B cell (primary cell): ENCODE results near the gene ANTKMT. TPM values are rescaled to one million over a fixed set of nuclear protein-coding genes. Genes with fewer than 3 reads are reported as not detected.

Experiments used
- ATAC-seq: fragments of 200-7000 bp; cut with Tn5 transposase; one replicate; pipeline ENCODE4 v1.10.0; 2021; ENCODE audit warnings: low read depth, mild to moderate bottlenecking, moderate number of reproducible peaks, moderate library complexity
- CTCF ChIA-PET: fragments of 350-600 bp; sonication (Branson Sonifier 250); formaldehyde crosslinking; loops from one replicate; lab custom pipeline; 2021; ENCODE audit warnings: antibody characterized with exemption, inconsistent platforms; lab: Charles Lee
- POLR2A ChIA-PET: fragments of 350-600 bp; sonication (Branson Sonifier 250); formaldehyde crosslinking; loops from one replicate; lab custom pipeline; 2021; ENCODE audit warnings: antibody characterized with exemption; lab: Charles Lee
- DNase-seq: peaks from one replicate; pipeline ENCODE4 v3.0.0; 2013
- H2AFZ ChIP-seq: 2 replicates; pipeline ENCODE4 v1.6.1; 2012; ENCODE audit warnings: mild to moderate bottlenecking, low read depth, low read length; ENCODE audit not compliant: insufficient read depth, poor library complexity, severe bottlenecking
- H3K27ac ChIP-seq, 2 donors: 1 replicate in 1 of 2; 2 replicates in 1 of 2; pipeline ENCODE4 v1.5.1; 2012 to 2013; ENCODE audit warnings: low read length in 2 of 2, mild to moderate bottlenecking in 2 of 2, moderate library complexity in 1 of 2
- H3K27me3 ChIP-seq, 4 experiments: fragments of 200-600 bp in 1 of 4; sonication (generic) in 1 of 4; replicated peaks in 1 of 4; 1 replicate in 2 of 4; 2 replicates in 2 of 4; pipeline versions ENCODE4 v1.6.1 to v1.7.0; 2013 to 2016; ENCODE audit warnings: low read length in 3 of 4, mild to moderate bottlenecking in 2 of 4, mixed read lengths in 1 of 4, moderate library complexity in 1 of 4; ENCODE audit not compliant: insufficient read depth in 4 of 4, control insufficient read depth in 3 of 4; ENCODE audit errors: control extremely low read depth in 1 of 4
- H3K36me3 ChIP-seq, 2 experiments: replicated peaks in 1 of 2; 1 replicate in 1 of 2; 2 replicates in 1 of 2; pipeline versions ENCODE4 v1.6.1 to v1.7.1; 2013; ENCODE audit warnings: low read length in 1 of 2; ENCODE audit not compliant: insufficient read depth in 2 of 2, control insufficient read depth in 1 of 2; ENCODE audit errors: control extremely low read depth in 1 of 2, extremely low read depth in 1 of 2
- H3K4me1 ChIP-seq, 2 donors: fragments of 200-600 bp in 1 of 2; sonication (generic) in 1 of 2; 1 replicate in 1 of 2; 2 replicates in 1 of 2; pipeline versions ENCODE4 v1.5.1 to v1.6.1; 2013 to 2017; ENCODE audit warnings: low read length in 2 of 2; ENCODE audit not compliant: control insufficient read depth in 2 of 2, insufficient read depth in 2 of 2
- H3K4me2 ChIP-seq: replicated peaks from 2 replicates; pipeline ENCODE3; 2012; ENCODE audit warnings: mild to moderate bottlenecking, low read depth, low read length; ENCODE audit not compliant: poor library complexity, severe bottlenecking
- H3K4me3 ChIP-seq, 5 experiments: fragments of 200-600 bp in 1 of 5; sonication (generic) in 1 of 5; 1 replicate in 3 of 5; 2 replicates in 2 of 5; pipeline versions ENCODE4 v1.5.1 to v1.7.0; 2011 to 2016; ENCODE audit warnings: low read length in 4 of 5, mild to moderate bottlenecking in 4 of 5, low read depth in 2 of 5, control low read depth in 1 of 5, moderate library complexity in 1 of 5; ENCODE audit not compliant: insufficient read depth in 1 of 5; ENCODE audit errors: control extremely low read depth in 1 of 5, extremely low read depth in 1 of 5
- H3K79me2 ChIP-seq: fragments of 200-600 bp; sonication (generic); one replicate; pipeline ENCODE4 v1.6.0; 2016; ENCODE audit warnings: low read length; ENCODE audit not compliant: control insufficient read depth, insufficient read depth
- H3K9ac ChIP-seq: fragments of 200-600 bp; sonication (generic); 2 replicates; pipeline ENCODE4 v1.6.1; 2017; ENCODE audit warnings: mild to moderate bottlenecking, low read length, moderate library complexity
- H3K9me3 ChIP-seq, 3 donors: one replicate each; pipeline versions ENCODE4 v1.6.1 to v1.7.1; 2013; ENCODE audit warnings: low read length in 2 of 3; ENCODE audit not compliant: control insufficient read depth in 2 of 3, insufficient read depth in 1 of 3; ENCODE audit errors: control extremely low read depth in 1 of 3
- H4K20me1 ChIP-seq: 2 replicates; pipeline ENCODE4 v1.6.0; 2012; ENCODE audit warnings: mild to moderate bottlenecking, low read length; ENCODE audit not compliant: insufficient read depth, control insufficient read depth, poor library complexity, severe bottlenecking
- H3K27ac Mint-ChIP-seq: one replicate; pipeline ENCODE4 v1.8.0; 2021; ENCODE audit warnings: mixed read lengths
- H3K27me3 Mint-ChIP-seq: one replicate; pipeline ENCODE4 v1.8.0; 2021; ENCODE audit warnings: mixed read lengths
- H3K4me1 Mint-ChIP-seq: one replicate; pipeline ENCODE4 v1.8.0; 2021; ENCODE audit warnings: mixed read lengths
- H3K4me3 Mint-ChIP-seq: one replicate; pipeline ENCODE4 v1.8.0; 2021; ENCODE audit warnings: mixed read lengths
- H3K9me3 Mint-ChIP-seq: one replicate; pipeline ENCODE4 v1.8.0; 2022; ENCODE audit warnings: mixed read lengths; ENCODE audit not compliant: insufficient read depth
- CTCF ChIP-seq: fragments of 200-600 bp; IDR thresholded peaks from one replicate; pipeline ENCODE4 v1.8.0; 2022; ENCODE audit warnings: antibody characterized with exemption, mild to moderate bottlenecking
- EZH2 ChIP-seq: IDR thresholded peaks from 2 replicates; pipeline ENCODE4 v1.6.1; 2012; ENCODE audit warnings: borderline replicate concordance, low read depth, mild to moderate bottlenecking, moderate library complexity, low read length; ENCODE audit not compliant: insufficient read depth, poor library complexity, severe bottlenecking
- WGBS: methylation state at CpG from one replicate; pipeline ENCODE4 v1.1.5; 2013; ENCODE audit warnings: missing lambda C conversion rate; ENCODE audit not compliant: insufficient coverage; 5-methylcytosine and 5-hydroxymethylcytosine counted together
- intact Hi-C: fragments of 100-400 bp; cut with micrococcal nuclease; formaldehyde crosslinking; loops from one replicate; pipeline ENCODE4 v1.10.0; 2022
- polyA plus RNA-seq: library from polyadenylated mRNA; depleted of rRNA; stranded (reverse); fragments of >200 nt; gene quantifications from 2 replicates; pipeline ENCODE4 v1.2.3, GENCODE V29; 2012
- total RNA-seq, 2 donors: library from RNA; stranded (reverse); fragments of 120-200 nt in 1 of 2; gene quantifications; 1 replicate in 1 of 2; 2 replicates in 1 of 2; pipeline versions ENCODE4 v1.2.3 to v1.2.4, GENCODE V29; 2013 to 2022

The ANTKMT gene
- total and polyA plus RNA-seq, 2 donors (not counting 1 experiment from before 2014, with no cell fraction given), result 41.0 to 54.1 TPM

- Mint-ChIP-seq H3K4me1 (peaks cover 25% of the 10 kb centered on the region), H3K27me3 (no peaks in the 10 kb centered on the region), H3K27ac (no peak overlapping the region), H3K9me3 (no peaks in the 10 kb centered on the region), H3K4me3 (no peak overlapping the region)
- Histone ChIP-seq H3K9me3 (peaks cover 0 to 3% (median 0%) of the 10 kb centered on the region in 3 donors), H3K27me3 (no peaks in the 10 kb centered on the region), H3K27ac (no peak overlapping the region), H3K4me2 (no peak overlapping the region), H3K9ac (no peak overlapping the region), H3K4me3 (no peak overlapping the region), H3K36me3 (no peaks in the 10 kb centered on the region), H3K79me2 (no peaks in the 10 kb centered on the region), H2AFZ (no peak overlapping the region), H4K20me1 (peaks cover 19% of the 10 kb centered on the region), H3K4me1 (peaks cover 25 to 50% of the 10 kb centered on the region in 2 donors)
- no peak for TF ChIP-seq EZH2
- no peak for TF ChIP-seq CTCF
- ATAC-seq, result no peak
- POLR2A ChIA-PET, result interaction anchor here (0.6 to 2.2 kb wide), 3 partner anchors 9 to 14 kb away, joined by 3 to 11 read pairs (median 3); partner anchors contain the start of gene METRN
- WGBS, result 72% methylated on average over 26 of the region's 29 CpGs
- no peak for DNase-seq
- intact Hi-C loops, result loop anchor here (5.0 kb wide), 2 partner anchors 42 to 888 kb away; partner anchors contain the start of genes CRAMP1, IFT140, JMJD8 and STUB1
- CTCF ChIA-PET, result interaction anchor here (1.2 to 1.4 kb wide), 2 partner anchors 12 to 16 kb away, joined by 3 to 5 read pairs; partner anchors contain the start of gene CIAO3
These were observed 3.5 kb downstream of the ANTKMT start for GRCh38 chr16:724188-725040.

- intact Hi-C loops, result loop anchor here (5.0 kb wide), 1 partner anchor 887 kb away; the partner anchor contains the start of genes CRAMP1 and IFT140
- no peak for ATAC-seq
- Histone ChIP-seq H3K27me3 (no peaks in the 10 kb centered on the region), H3K9me3 (peaks cover 0 to 3% (median 0%) of the 10 kb centered on the region in 3 donors), H3K4me2 (no peak overlapping the region), H3K27ac (no peak overlapping the region), H2AFZ (no peak overlapping the region), H3K4me3 (no peak overlapping the region), H3K9ac (no peak overlapping the region), H3K4me1 (peaks cover 21 to 44% of the 10 kb centered on the region in 2 donors), H3K36me3 (no peaks in the 10 kb centered on the region), H3K79me2 (no peaks in the 10 kb centered on the region), H4K20me1 (peaks cover 23% of the 10 kb centered on the region)
- H3K27ac Mint-ChIP-seq, result no peak overlapping the region
- 64% methylated on average over 7 of the region's 7 CpGs for WGBS
- ChIA-PET CTCF (interaction anchor here (0.9 to 1.5 kb wide), 4 partner anchors 9 to 16 kb away, joined by 3 to 8 read pairs (median 4); partner anchors contain the start of genes CIAO3 and METRN), POLR2A (interaction anchor here (0.6 to 2.2 kb wide), 3 partner anchors 10 to 13 kb away, joined by 3 to 11 read pairs (median 3); partner anchors contain the start of gene METRN)
- H3K4me1 Mint-ChIP-seq, result peaks cover 22% of the 10 kb centered on the region
- no peaks in the 10 kb centered on the region for H3K27me3 Mint-ChIP-seq
- DNase-seq, result no peak
- H3K4me3 Mint-ChIP-seq, result no peak overlapping the region
- H3K9me3 Mint-ChIP-seq, result no peaks in the 10 kb centered on the region
- TF ChIP-seq EZH2 (no peak), CTCF (no peak)
These were observed 4.1 kb downstream of the ANTKMT start for GRCh38 chr16:725041-725376.
